Measurements from ENCODE around the gene PLCB1.

The PLCB1 gene

GRCh38 chr20:8807480-8808201 is 675.6 kb downstream of the PLCB1 start:
- TF ChIP-seq, protein P1, sequence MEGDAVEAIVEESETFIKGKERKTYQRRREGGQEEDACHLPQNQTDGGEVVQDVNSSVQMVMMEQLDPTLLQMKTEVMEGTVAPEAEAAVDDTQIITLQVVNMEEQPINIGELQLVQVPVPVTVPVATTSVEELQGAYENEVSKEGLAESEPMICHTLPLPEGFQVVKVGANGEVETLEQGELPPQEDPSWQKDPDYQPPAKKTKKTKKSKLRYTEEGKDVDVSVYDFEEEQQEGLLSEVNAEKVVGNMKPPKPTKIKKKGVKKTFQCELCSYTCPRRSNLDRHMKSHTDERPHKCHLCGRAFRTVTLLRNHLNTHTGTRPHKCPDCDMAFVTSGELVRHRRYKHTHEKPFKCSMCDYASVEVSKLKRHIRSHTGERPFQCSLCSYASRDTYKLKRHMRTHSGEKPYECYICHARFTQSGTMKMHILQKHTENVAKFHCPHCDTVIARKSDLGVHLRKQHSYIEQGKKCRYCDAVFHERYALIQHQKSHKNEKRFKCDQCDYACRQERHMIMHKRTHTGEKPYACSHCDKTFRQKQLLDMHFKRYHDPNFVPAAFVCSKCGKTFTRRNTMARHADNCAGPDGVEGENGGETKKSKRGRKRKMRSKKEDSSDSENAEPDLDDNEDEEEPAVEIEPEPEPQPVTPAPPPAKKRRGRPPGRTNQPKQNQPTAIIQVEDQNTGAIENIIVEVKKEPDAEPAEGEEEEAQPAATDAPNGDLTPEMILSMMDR (IDR thresholded peaks at IDR 0.05; ENCODE audit: low read length, missing control alignments): no peak
- DNase-seq (ENCODE audit: low read depth): no peak
- no peak overlapping the region for H3K4me3 ChIP-seq (replicated peaks; ENCODE audit: low read depth, low read length)

GRCh38 chr20:8808202-8808535 is 676.1 kb downstream of the PLCB1 start:
- no peak overlapping the region for H3K4me3 ChIP-seq (replicated peaks; ENCODE audit: low read depth, low read length)
- DNase-seq (ENCODE audit: low read depth): no peak
- TF ChIP-seq, protein P1 (IDR thresholded peaks at IDR 0.05; ENCODE audit: low read length, missing control alignments): no peak

DNA sequence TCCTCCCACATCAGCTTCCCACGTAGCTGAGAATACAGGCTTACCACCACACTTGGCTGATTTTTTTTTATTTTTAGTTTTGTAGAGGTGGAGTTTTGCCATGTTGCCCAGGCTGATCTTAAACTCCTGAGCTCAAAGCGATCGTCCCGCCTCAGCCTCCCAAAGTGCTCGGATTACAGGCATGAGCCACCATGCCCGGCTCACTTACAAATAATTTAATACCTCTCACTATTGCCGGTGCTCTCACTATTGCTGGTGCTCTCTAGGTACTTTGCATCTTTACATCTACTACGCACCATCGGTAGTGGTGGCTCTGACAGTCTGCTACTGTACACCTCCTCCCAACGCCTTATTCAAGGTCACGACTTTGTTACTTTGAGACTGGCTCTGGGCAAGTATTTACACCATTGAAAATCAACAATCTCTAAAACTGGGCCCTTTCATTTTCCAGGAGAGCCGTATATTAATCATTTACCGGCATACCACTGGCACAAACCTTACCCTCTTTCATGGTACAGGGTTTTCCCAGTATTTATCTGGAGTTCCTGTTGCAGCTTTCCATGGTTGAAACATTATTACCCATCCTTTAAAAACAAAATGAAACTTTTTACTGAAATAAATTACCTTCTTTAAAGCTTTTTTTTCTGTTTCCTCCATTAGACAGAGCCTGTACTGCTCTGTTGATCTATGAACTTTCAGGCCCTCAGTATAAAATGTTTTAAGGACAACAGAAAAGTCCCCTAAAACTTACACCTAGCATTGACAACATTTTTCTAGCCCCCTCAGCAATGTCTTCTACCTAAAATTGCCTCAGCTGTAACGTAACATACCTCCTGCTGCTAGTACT is 677.3 kb downstream of the PLCB1 start:
- H3K4me3 ChIP-seq (replicated peaks; ENCODE audit: low read depth, low read length): no peak overlapping the region

DNA sequence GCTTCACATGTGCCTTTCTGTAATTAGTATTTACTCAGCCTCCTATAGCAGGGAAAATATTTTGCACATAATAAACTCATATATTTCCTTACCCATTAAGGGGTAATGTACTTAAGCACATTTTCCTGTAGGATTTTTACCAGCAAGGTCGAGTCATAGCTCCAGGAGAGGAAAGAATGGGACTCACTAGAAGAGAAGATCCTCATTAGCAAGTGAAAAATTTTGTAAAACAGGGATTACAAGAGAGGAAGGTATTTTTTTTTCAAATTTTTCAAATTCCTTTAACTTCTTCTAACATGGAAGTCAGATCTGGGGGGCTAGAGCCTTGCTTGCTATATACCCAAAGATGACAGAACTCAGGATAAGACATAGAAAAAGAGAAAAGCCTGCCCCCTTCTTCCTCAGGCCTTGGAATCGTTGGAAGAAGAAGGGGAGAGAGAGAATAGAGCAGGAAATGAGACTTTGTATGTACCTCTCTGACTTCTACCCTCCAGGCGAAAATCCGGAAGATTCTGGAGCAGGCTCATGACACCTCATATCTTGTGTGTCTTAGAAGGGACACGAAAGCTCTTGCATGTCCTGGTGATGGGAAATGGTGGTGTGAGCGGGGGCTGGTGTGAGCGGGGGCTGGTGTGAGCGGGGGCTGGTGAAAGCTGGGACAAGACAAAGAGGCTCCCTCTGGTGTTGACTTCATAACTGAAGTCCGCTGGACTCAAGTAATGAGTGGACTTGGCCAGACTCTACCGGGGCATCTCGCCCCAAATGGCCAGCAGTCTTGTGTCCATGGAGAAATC is 679.9 kb downstream of the PLCB1 start:
- TF ChIP-seq, protein P1 (IDR thresholded peaks at IDR 0.05; ENCODE audit: low read length, missing control alignments): no peak
- DNase-seq (ENCODE audit: low read depth): no peak

More for the DNA sequence above, 677.3 kb downstream of the PLCB1 start:
- TF ChIP-seq, protein P1 (IDR thresholded peaks at IDR 0.05; ENCODE audit: low read length, missing control alignments): no peak
- DNase-seq (ENCODE audit: low read depth): no peak

DNA sequence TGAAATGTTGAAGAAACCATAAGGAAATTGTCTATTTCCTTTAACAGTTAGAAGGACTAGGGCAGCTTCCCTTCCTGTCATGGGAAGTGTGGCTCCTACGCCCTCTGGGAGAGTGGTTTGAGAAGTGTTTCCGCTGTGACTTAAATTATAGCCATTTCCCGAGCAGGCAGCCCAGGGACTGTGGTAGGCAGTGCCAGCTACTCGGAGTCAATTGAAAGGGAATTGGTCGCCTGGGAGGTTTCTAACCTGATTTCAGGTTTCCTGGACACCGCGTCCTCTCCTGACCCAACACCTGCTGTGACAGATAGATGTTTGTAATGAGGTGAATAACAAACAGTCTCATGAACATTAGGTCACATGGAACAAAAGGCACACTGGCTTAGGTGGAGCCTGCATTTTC is 680.8 kb downstream of the PLCB1 start:
- TF ChIP-seq, protein P1 (IDR thresholded peaks at IDR 0.05; ENCODE audit: low read length, missing control alignments): no peak
- no peak overlapping the region for H3K4me3 ChIP-seq (replicated peaks; ENCODE audit: low read depth, low read length)
- no peak for DNase-seq (ENCODE audit: low read depth)

More for the DNA sequence above, 679.9 kb downstream of the PLCB1 start:
- H3K4me3 ChIP-seq (replicated peaks; ENCODE audit: low read depth, low read length): no peak overlapping the region

DNA sequence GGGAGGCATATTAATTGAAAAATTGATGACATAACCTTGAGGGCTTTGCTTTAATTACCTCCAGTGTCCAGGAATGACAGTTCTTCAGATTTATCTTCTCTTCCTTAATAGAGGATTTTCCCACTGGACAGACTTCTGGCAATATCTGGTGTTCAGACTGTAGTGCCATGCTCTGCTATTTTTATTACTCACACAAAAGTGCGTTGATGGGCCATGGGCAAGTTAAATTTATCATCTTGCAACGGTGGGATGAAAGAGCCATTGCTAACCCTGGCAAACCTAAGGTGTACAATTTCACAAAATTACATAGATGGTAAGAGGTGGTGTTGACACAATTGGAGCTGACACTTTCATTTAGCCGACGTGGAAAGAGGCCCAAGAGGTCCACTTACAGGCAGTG is 683.1 kb downstream of the PLCB1 start:
- no peak overlapping the region for H3K4me3 ChIP-seq (replicated peaks; ENCODE audit: low read depth, low read length)
- TF ChIP-seq, protein P1 (IDR thresholded peaks at IDR 0.05; ENCODE audit: low read length, missing control alignments): no peak

More for the DNA sequence above, 683.1 kb downstream of the PLCB1 start:
- no peak for DNase-seq (ENCODE audit: low read depth)

Measured in fibroblast of pulmonary artery (primary cell).